HEK293 (cell line): ENCODE results near the gene PTPRN2.

ENCODE experiments used
- CTCF ChIA-PET: fragments of 350-600 bp; formaldehyde crosslinking; extraction: SDS; loops from one replicate; lab custom pipeline; 2021; ENCODE audit warnings: antibody characterized with exemption; lab: Yijun Ruan, JAX
- POLR2A ChIA-PET: fragments of 300-600 bp; formaldehyde crosslinking; extraction: SDS; loops from one replicate; lab custom pipeline; 2020; ENCODE audit warnings: antibody characterized with exemption, inconsistent platforms; lab: Yijun Ruan, JAX
- H3K27ac ChIP-seq: fragments of 200-500 bp; sonication (Bioruptor generic); 2 replicates; pipeline ENCODE4 v1.5.1; 2014; ENCODE audit warnings: low read depth, low read length, control low read depth, inconsistent platforms; ENCODE audit errors: extremely low read depth
- H3K36me3 ChIP-seq, 2 experiments: fragments of 200-500 bp in 1 of 2; sonication (Bioruptor generic) in 1 of 2; 1 replicate in 1 of 2; 2 replicates in 1 of 2; pipeline ENCODE4 v1.5.1; 2014 to 2017; ENCODE audit warnings: inconsistent platforms in 2 of 2, low read length in 2 of 2; ENCODE audit not compliant: control insufficient read depth in 2 of 2, insufficient read depth in 1 of 2
- H3K4me1 ChIP-seq: fragments of 200-500 bp; sonication (Bioruptor generic); 2 replicates; pipeline ENCODE4 v1.5.1; 2014; ENCODE audit warnings: mild to moderate bottlenecking, low read length, inconsistent platforms; ENCODE audit not compliant: control insufficient read depth, insufficient read depth
- H3K4me3 ChIP-seq: 2 replicates; pipeline ENCODE4 v1.5.1; 2011; ENCODE audit warnings: low read depth, mild to moderate bottlenecking, control low read depth, low read length, moderate library complexity
- H3K9me3 ChIP-seq: fragments of 200-500 bp; sonication (Bioruptor generic); 2 replicates; pipeline ENCODE4 v1.5.1; 2014; ENCODE audit warnings: low read depth, low read length, inconsistent platforms; ENCODE audit not compliant: control insufficient read depth, insufficient read depth
- EGR2 ChIP-seq: fragments of 450-650 bp; formaldehyde crosslinking; IDR thresholded peaks from 2 replicates; pipeline ENCODE4 v1.5.1; 2016; ENCODE audit warnings: low read depth, missing biosample characterization, missing genetic modification characterization
- FEZF1 ChIP-seq: fragments of 450-650 bp; formaldehyde crosslinking; IDR thresholded peaks from 2 replicates; pipeline ENCODE4 v1.5.1; 2016; ENCODE audit warnings: missing biosample characterization, missing genetic modification characterization
- HOXD13 ChIP-seq: sonication (generic); formaldehyde crosslinking; IDR thresholded peaks from 2 replicates; pipeline ENCODE4 v1.8.0; 2022; ENCODE audit warnings: missing genetic modification reagents, borderline replicate concordance
- KLF8 ChIP-seq: fragments of 450-650 bp; formaldehyde crosslinking; IDR thresholded peaks from 2 replicates; pipeline ENCODE4 v1.5.1; 2016; ENCODE audit warnings: missing biosample characterization, missing genetic modification characterization
- SETDB1 ChIP-seq: IDR thresholded peaks from one replicate; pipeline ENCODE4 v1.6.1; 2017; ENCODE audit warnings: mild to moderate bottlenecking, low read length, moderate library complexity, mixed read lengths; ENCODE audit not compliant: insufficient read length
- YY1 ChIP-seq: fragments of 450-650 bp; formaldehyde crosslinking; IDR thresholded peaks from 2 replicates; pipeline ENCODE4 v1.5.1; 2018; ENCODE audit warnings: missing biosample characterization, missing genetic modification characterization
- ZBTB26 ChIP-seq: fragments of 450-650 bp; formaldehyde crosslinking; optimal IDR thresholded peaks from 2 replicates; pipeline ENCODE3; 2016; ENCODE audit warnings: missing biosample characterization, mild to moderate bottlenecking, missing genetic modification characterization
- ZBTB8A ChIP-seq: fragments of 450-650 bp; formaldehyde crosslinking; IDR thresholded peaks from 2 replicates; pipeline ENCODE4 v1.5.1; 2016; ENCODE audit warnings: missing biosample characterization, missing genetic modification characterization
- ZFHX2 ChIP-seq: fragments of 450-650 bp; formaldehyde crosslinking; conservative IDR thresholded peaks from 2 replicates; pipeline ENCODE4 v1.5.1; 2016; ENCODE audit warnings: missing biosample characterization, missing genetic modification characterization
- ZNF132 ChIP-seq: fragments of 450-650 bp; formaldehyde crosslinking; IDR thresholded peaks from 2 replicates; pipeline ENCODE4 v1.5.1; 2017; ENCODE audit warnings: missing biosample characterization, missing genetic modification characterization, borderline replicate concordance
- ZNF133 ChIP-seq: fragments of 450-650 bp; formaldehyde crosslinking; IDR thresholded peaks from 2 replicates; pipeline ENCODE4 v1.5.1; 2016; ENCODE audit warnings: missing biosample characterization, missing genetic modification characterization
- ZNF138 ChIP-seq: fragments of 450-650 bp; formaldehyde crosslinking; IDR thresholded peaks from 2 replicates; pipeline ENCODE4 v1.5.1; 2016; ENCODE audit warnings: missing biosample characterization, missing genetic modification characterization, borderline replicate concordance
- ZNF266 ChIP-seq: fragments of 450-650 bp; formaldehyde crosslinking; IDR thresholded peaks from 2 replicates; pipeline ENCODE4 v1.5.1; 2016; ENCODE audit warnings: missing biosample characterization, missing genetic modification characterization, low read depth
- ZNF350 ChIP-seq: fragments of 450-650 bp; formaldehyde crosslinking; IDR thresholded peaks from 2 replicates; pipeline ENCODE4 v1.5.0; 2017; ENCODE audit warnings: missing biosample characterization, mild to moderate bottlenecking, missing genetic modification characterization
- ZNF426 ChIP-seq: fragments of 450-650 bp; formaldehyde crosslinking; IDR thresholded peaks from 2 replicates; pipeline ENCODE4 v1.5.1; 2017; ENCODE audit warnings: missing biosample characterization, missing genetic modification characterization, mild to moderate bottlenecking, inconsistent platforms, moderate library complexity
- ZNF48 ChIP-seq: fragments of 450-650 bp; formaldehyde crosslinking; IDR thresholded peaks from 2 replicates; pipeline ENCODE4 v1.5.1; 2016; ENCODE audit warnings: missing biosample characterization, missing genetic modification characterization
- ZNF600 ChIP-seq: fragments of 450-650 bp; formaldehyde crosslinking; IDR thresholded peaks from 2 replicates; pipeline ENCODE4 v1.5.1; 2016; ENCODE audit warnings: missing biosample characterization, missing genetic modification characterization
- ZNF664 ChIP-seq: fragments of 450-650 bp; formaldehyde crosslinking; IDR thresholded peaks from 2 replicates; pipeline ENCODE4 v1.5.1; 2016; ENCODE audit warnings: missing biosample characterization, missing genetic modification characterization
- ZNF776 ChIP-seq: fragments of 450-650 bp; formaldehyde crosslinking; IDR thresholded peaks from 2 replicates; pipeline ENCODE4 v1.5.0; 2017; ENCODE audit warnings: missing biosample characterization, missing genetic modification characterization, borderline replicate concordance
- ZNF785 ChIP-seq: fragments of 450-650 bp; formaldehyde crosslinking; IDR thresholded peaks from 2 replicates; pipeline ENCODE4 v1.5.1; 2016; ENCODE audit warnings: missing biosample characterization, missing genetic modification characterization
- ZNF837 ChIP-seq: fragments of 450-650 bp; formaldehyde crosslinking; IDR thresholded peaks from 2 replicates; pipeline ENCODE4 v1.5.1; 2016; ENCODE audit warnings: missing biosample characterization, missing genetic modification characterization
- TF ChIP-seq, protein P1 (sequence below): fragments of 450-650 bp; formaldehyde crosslinking; IDR thresholded peaks from 2 replicates; pipeline ENCODE4 v1.5.1; 2016; ENCODE audit warnings: missing biosample characterization, missing genetic modification characterization, low read depth
- TF ChIP-seq, protein P2 (sequence below): fragments of 450-650 bp; formaldehyde crosslinking; IDR thresholded peaks from 2 replicates; pipeline ENCODE4 v1.5.1; 2017; ENCODE audit warnings: missing biosample characterization, mild to moderate bottlenecking, missing genetic modification characterization, moderate library complexity
- TF ChIP-seq, protein P3 (sequence below): fragments of 450-650 bp; formaldehyde crosslinking; IDR thresholded peaks from 2 replicates; pipeline ENCODE4 v1.5.1; 2016; ENCODE audit warnings: missing biosample characterization, missing genetic modification characterization

Gene PTPRN2

GRCh38 chr7:158312789-158313188, 274.8 kb downstream of the PTPRN2 start:
- CTCF ChIA-PET: no interaction called here
- Histone ChIP-seq H3K9me3 (no peaks in the 10 kb centered on the region), H3K27ac (no peak overlapping the region), H3K4me3 (no peak overlapping the region), H3K36me3 (no peaks in the 10 kb centered on the region), H3K4me1 (no peaks in the 10 kb centered on the region)
- TF ChIP-seq ZNF426 (tag by site-specific recombination): no peak
- TF ChIP-seq, protein P1, sequence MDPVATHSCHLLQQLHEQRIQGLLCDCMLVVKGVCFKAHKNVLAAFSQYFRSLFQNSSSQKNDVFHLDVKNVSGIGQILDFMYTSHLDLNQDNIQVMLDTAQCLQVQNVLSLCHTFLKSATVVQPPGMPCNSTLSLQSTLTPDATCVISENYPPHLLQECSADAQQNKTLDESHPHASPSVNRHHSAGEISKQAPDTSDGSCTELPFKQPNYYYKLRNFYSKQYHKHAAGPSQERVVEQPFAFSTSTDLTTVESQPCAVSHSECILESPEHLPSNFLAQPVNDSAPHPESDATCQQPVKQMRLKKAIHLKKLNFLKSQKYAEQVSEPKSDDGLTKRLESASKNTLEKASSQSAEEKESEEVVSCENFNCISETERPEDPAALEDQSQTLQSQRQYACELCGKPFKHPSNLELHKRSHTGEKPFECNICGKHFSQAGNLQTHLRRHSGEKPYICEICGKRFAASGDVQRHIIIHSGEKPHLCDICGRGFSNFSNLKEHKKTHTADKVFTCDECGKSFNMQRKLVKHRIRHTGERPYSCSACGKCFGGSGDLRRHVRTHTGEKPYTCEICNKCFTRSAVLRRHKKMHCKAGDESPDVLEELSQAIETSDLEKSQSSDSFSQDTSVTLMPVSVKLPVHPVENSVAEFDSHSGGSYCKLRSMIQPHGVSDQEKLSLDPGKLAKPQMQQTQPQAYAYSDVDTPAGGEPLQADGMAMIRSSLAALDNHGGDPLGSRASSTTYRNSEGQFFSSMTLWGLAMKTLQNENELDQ (tag by site-specific recombination): no peak
- no peak for TF ChIP-seq ZNF132 (tag by site-specific recombination)
- TF ChIP-seq ZNF266 (tag by site-specific recombination): no peak
- no peak for TF ChIP-seq ZNF133 (tag by site-specific recombination)
- TF ChIP-seq ZBTB8A (tag by site-specific recombination): no peak
- TF ChIP-seq ZNF664: no peak
- no peak for TF ChIP-seq ZNF350
- no peak for TF ChIP-seq ZNF785 (tag by site-specific recombination)
- TF ChIP-seq ZNF48 (tag by site-specific recombination): no peak
- TF ChIP-seq ZBTB26: no peak
- no peak for TF ChIP-seq YY1 (tag by site-specific recombination)
- POLR2A ChIA-PET: no interaction called here

DNA sequence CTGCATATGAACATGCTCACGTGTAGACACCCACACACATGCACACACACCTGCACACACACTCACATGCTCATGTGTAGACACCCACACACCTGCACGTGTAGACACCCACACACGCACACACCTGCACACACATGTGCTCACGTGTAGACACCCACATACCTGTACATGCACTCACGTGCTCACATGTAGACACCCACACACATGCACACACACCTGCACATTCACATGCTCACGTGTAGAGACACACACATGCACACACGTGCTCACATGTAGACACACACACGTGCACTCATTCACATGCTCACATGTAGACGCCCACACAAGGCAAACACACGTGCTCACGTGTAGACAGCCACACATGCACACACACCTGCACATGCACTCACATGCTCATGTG, 275.8 kb downstream of the PTPRN2 start:
- H3K9me3 ChIP-seq: no peaks in the 10 kb centered on the region

DNA sequence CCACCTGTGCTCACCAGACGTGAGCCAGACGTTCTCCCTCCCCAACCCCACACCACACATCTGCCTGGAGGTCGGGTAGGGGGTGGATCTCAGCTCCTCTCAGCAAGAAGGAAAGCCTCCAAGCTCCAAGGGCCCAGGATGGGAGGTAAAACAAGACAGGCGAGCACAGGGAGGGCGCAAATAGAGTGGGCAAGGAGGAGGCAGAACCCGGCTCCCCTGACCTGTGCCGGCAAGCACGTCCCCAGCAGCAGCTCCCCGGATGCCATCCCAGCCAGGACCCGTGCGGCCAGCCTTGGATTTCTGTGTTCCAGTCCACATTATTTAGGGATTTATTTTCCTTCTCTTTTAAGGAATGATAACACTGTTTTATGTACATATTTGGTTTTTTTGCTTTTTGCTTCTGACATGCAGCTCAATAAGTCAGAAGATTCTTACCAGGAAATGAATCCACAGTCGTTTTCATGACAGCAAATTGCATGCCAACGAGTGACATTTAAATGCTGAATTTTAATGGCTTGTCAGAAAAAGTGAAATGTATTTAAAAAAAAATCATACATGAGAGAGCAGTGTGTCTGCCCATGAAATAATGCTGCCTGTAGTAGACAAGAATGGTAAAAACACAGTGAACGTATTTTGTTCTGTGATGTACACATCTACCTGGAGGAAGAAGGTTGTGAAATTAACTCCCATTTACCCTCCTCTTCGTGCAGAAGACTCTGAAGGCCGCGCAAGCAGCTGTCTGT, 276.5 kb downstream of the PTPRN2 start:
- no peaks in the 10 kb centered on the region for H3K9me3 ChIP-seq
- TF ChIP-seq, protein P2, sequence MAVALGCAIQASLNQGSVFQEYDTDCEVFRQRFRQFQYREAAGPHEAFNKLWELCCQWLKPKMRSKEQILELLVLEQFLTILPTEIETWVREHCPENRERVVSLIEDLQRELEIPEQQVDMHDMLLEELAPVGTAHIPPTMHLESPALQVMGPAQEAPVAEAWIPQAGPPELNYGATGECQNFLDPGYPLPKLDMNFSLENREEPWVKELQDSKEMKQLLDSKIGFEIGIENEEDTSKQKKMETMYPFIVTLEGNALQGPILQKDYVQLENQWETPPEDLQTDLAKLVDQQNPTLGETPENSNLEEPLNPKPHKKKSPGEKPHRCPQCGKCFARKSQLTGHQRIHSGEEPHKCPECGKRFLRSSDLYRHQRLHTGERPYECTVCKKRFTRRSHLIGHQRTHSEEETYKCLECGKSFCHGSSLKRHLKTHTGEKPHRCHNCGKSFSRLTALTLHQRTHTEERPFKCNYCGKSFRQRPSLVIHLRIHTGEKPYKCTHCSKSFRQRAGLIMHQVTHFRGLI (tag by site-specific recombination): no peak
- TF ChIP-seq ZNF837 (no peak), ZNF776 (tag by site-specific recombination) (no peak)
- TF ChIP-seq, protein P3, sequence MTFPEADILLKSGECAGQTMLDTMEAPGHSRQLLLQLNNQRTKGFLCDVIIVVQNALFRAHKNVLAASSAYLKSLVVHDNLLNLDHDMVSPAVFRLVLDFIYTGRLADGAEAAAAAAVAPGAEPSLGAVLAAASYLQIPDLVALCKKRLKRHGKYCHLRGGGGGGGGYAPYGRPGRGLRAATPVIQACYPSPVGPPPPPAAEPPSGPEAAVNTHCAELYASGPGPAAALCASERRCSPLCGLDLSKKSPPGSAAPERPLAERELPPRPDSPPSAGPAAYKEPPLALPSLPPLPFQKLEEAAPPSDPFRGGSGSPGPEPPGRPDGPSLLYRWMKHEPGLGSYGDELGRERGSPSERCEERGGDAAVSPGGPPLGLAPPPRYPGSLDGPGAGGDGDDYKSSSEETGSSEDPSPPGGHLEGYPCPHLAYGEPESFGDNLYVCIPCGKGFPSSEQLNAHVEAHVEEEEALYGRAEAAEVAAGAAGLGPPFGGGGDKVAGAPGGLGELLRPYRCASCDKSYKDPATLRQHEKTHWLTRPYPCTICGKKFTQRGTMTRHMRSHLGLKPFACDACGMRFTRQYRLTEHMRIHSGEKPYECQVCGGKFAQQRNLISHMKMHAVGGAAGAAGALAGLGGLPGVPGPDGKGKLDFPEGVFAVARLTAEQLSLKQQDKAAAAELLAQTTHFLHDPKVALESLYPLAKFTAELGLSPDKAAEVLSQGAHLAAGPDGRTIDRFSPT (tag by site-specific recombination): no peak
- TF ChIP-seq, all 188 proteins: peak for 0
- Histone ChIP-seq H3K4me1 (no peaks in the 10 kb centered on the region), H3K36me3 (no peaks in the 10 kb centered on the region), H3K27ac (no peak overlapping the region), H3K4me3 (no peak overlapping the region)
- CTCF ChIA-PET: interaction anchor here (0.6 kb wide), 1 partner anchor 911 kb away, joined by 3 read pairs; no protein-coding TSS in a partner anchor
- POLR2A ChIA-PET: no interaction called here

More for the DNA sequence above, 275.8 kb downstream of the PTPRN2 start:
- Histone ChIP-seq H3K36me3 (no peaks in the 10 kb centered on the region), H3K4me1 (no peaks in the 10 kb centered on the region), H3K4me3 (no peak overlapping the region), H3K27ac (no peak overlapping the region)
- POLR2A ChIA-PET: no interaction called here
- peak; percentile 17; the same call in 1 of the 2 replicates for TF ChIP-seq EGR2 (tag by site-specific recombination)
- peak; percentile 50 for TF ChIP-seq ZFHX2 (tag by site-specific recombination)
- TF ChIP-seq FEZF1 (tag by site-specific recombination): no peak
- TF ChIP-seq KLF8 (tag by site-specific recombination): no peak
- TF ChIP-seq ZNF600 (tag by site-specific recombination): no peak
- TF ChIP-seq HOXD13: no peak
- TF ChIP-seq SETDB1: no peak
- TF ChIP-seq ZNF138 (tag by site-specific recombination): no peak
- CTCF ChIA-PET: interaction anchor here (0.6 kb wide), 1 partner anchor 912 kb away, joined by 3 read pairs; no protein-coding TSS in a partner anchor
